H9 (cell line): ENCODE measurements around the gene DHFR2. TPM values are rescaled to one million over a fixed set of nuclear protein-coding genes. Genes with fewer than 3 reads are reported as not detected.
"Not testable (repeated sequence)": the region's sequence is repeated elsewhere in the genome, so short reads cannot be mapped to it uniquely, and the experiment has no call there.

ENCODE experiments used
- DNase-seq: peaks from one replicate; pipeline ENCODE4 v3.0.0-alpha.2; 2017
- H2AFZ ChIP-seq: one replicate; pipeline ENCODE4 v1.6.1; 2013; ENCODE audit warnings: mild to moderate bottlenecking, low read length, control low read depth, moderate library complexity
- H2AK5ac ChIP-seq: 2 replicates; pipeline ENCODE4 v1.6.1; 2013; ENCODE audit warnings: low read length, control low read depth, mixed read lengths; ENCODE audit not compliant: insufficient read length
- H2BK120ac ChIP-seq: one replicate; pipeline ENCODE4 v1.6.1; 2013; ENCODE audit warnings: low read depth, mild to moderate bottlenecking, low read length, control low read depth, inconsistent platforms; ENCODE audit not compliant: poor library complexity, severe bottlenecking
- H2BK12ac ChIP-seq: 2 replicates; pipeline ENCODE4 v1.6.1; 2013; ENCODE audit warnings: low read length, control low read depth, mixed read lengths, low read depth; ENCODE audit not compliant: insufficient read length
- H2BK15ac ChIP-seq: 2 replicates; pipeline ENCODE4 v1.6.1; 2013; ENCODE audit warnings: low read depth, low read length, control low read depth
- H2BK20ac ChIP-seq: one replicate; pipeline ENCODE4 v1.6.1; 2013; ENCODE audit warnings: low read depth, mild to moderate bottlenecking, low read length, control low read depth, inconsistent platforms; ENCODE audit not compliant: poor library complexity, severe bottlenecking
- H2BK5ac ChIP-seq: 2 replicates; pipeline ENCODE4 v1.6.1; 2013; ENCODE audit warnings: low read length, control low read depth, mixed read lengths; ENCODE audit not compliant: insufficient read length
- H3K14ac ChIP-seq: 2 replicates; pipeline ENCODE4 v1.6.1; 2013; ENCODE audit warnings: low read length, control low read depth; ENCODE audit not compliant: insufficient read depth
- H3K18ac ChIP-seq: 2 replicates; pipeline ENCODE4 v1.6.1; 2013; ENCODE audit warnings: low read depth, mild to moderate bottlenecking, mixed read lengths, low read length, control low read depth; ENCODE audit not compliant: insufficient read length
- H3K23ac ChIP-seq: 2 replicates; pipeline ENCODE4 v1.6.1; 2013; ENCODE audit warnings: low read length, control low read depth, mixed read lengths, low read depth; ENCODE audit not compliant: insufficient read length
- H3K23me2 ChIP-seq: 2 replicates; pipeline ENCODE4 v1.6.1; 2013; ENCODE audit warnings: low read depth, mild to moderate bottlenecking, mixed read lengths, low read length, control low read depth; ENCODE audit not compliant: insufficient read length, poor library complexity, severe bottlenecking
- H3K27ac ChIP-seq: 2 replicates; pipeline ENCODE4 v1.5.1; 2013; ENCODE audit warnings: low read length, control low read depth, mixed read lengths, low read depth; ENCODE audit not compliant: insufficient read length
- H3K27me3 ChIP-seq: 2 replicates; pipeline ENCODE4 v1.6.1; 2013; ENCODE audit warnings: low read length, control low read depth, inconsistent platforms; ENCODE audit not compliant: insufficient read depth
- H3K4ac ChIP-seq: 2 replicates; pipeline ENCODE4 v1.6.1; 2013; ENCODE audit warnings: low read depth, mild to moderate bottlenecking, control low read depth, inconsistent platforms, low read length, moderate library complexity
- H3K4me1 ChIP-seq: 2 replicates; pipeline ENCODE4 v1.6.1; 2013; ENCODE audit warnings: low read length, control low read depth, inconsistent platforms; ENCODE audit not compliant: insufficient read depth
- H3K4me2 ChIP-seq: 2 replicates; pipeline ENCODE4 v1.6.1; 2013; ENCODE audit warnings: low read length, control low read depth, mixed read lengths; ENCODE audit not compliant: insufficient read length, insufficient read depth
- H3K56ac ChIP-seq: 2 replicates; pipeline ENCODE4 v1.6.1; 2013; ENCODE audit warnings: low read depth, mild to moderate bottlenecking, mixed read lengths, low read length, control low read depth; ENCODE audit not compliant: insufficient read length
- H3K79me1 ChIP-seq: 2 replicates; pipeline ENCODE4 v1.6.1; 2013; ENCODE audit warnings: low read depth, mild to moderate bottlenecking, moderate library complexity, low read length, control low read depth, inconsistent platforms; ENCODE audit not compliant: insufficient read depth, poor library complexity, severe bottlenecking
- H3K79me2 ChIP-seq: 2 replicates; pipeline ENCODE4 v1.6.1; 2013; ENCODE audit warnings: low read length, control low read depth, inconsistent platforms; ENCODE audit not compliant: insufficient read depth
- H3K9ac ChIP-seq: 2 replicates; pipeline ENCODE4 v1.6.1; 2013; ENCODE audit warnings: low read length, control low read depth, mixed read lengths; ENCODE audit not compliant: insufficient read length; ENCODE audit errors: extremely low read depth
- H3K9me3 ChIP-seq: one replicate; pipeline ENCODE4 v1.6.1; 2013; ENCODE audit warnings: low read depth, low read length, inconsistent platforms; ENCODE audit not compliant: control insufficient read depth
- H3T11ph ChIP-seq: one replicate; pipeline ENCODE4 v1.6.1; 2013; ENCODE audit warnings: mild to moderate bottlenecking, low read length, control low read depth, inconsistent platforms
- H4K20me1 ChIP-seq: one replicate; pipeline ENCODE4 v1.6.1; 2013; ENCODE audit not compliant: control insufficient read depth, insufficient read length, insufficient read depth
- H4K5ac ChIP-seq: 2 replicates; pipeline ENCODE4 v1.6.1; 2013; ENCODE audit warnings: low read depth, mild to moderate bottlenecking, mixed read lengths, low read length, control low read depth; ENCODE audit not compliant: insufficient read length
- H4K8ac ChIP-seq: replicated peaks from 2 replicates; pipeline ENCODE4 v1.6.1; 2013; ENCODE audit warnings: low read length, control low read depth, mixed read lengths, low read depth; ENCODE audit not compliant: insufficient read length
- H4K91ac ChIP-seq: 2 replicates; pipeline ENCODE4 v1.6.1; 2013; ENCODE audit warnings: low read depth, mild to moderate bottlenecking, moderate library complexity, mixed read lengths, low read length, control low read depth; ENCODE audit not compliant: insufficient read length
- H3K27ac Mint-ChIP-seq, 3 experiments: 2 replicates in 2 of 3; 3 replicates in 1 of 3; pipeline ENCODE4 v1.8.0; 2020 to 2021; ENCODE audit warnings: mixed read lengths in 3 of 3, mild to moderate bottlenecking in 1 of 3, moderate library complexity in 1 of 3
- H3K27me3 Mint-ChIP-seq: 2 replicates; pipeline ENCODE4 v1.8.0; 2021; ENCODE audit warnings: low read depth, mild to moderate bottlenecking, moderate library complexity, mixed read lengths
- H3K36me3 Mint-ChIP-seq, 3 experiments: 2 replicates in 2 of 3; 3 replicates in 1 of 3; pipeline ENCODE4 v1.8.0; 2020 to 2021; ENCODE audit warnings: low read depth in 3 of 3, mixed read lengths in 3 of 3; ENCODE audit not compliant: insufficient read depth in 1 of 3
- H3K4me1 Mint-ChIP-seq, 2 experiments: 2 replicates each; pipeline ENCODE4 v1.8.0; 2020; ENCODE audit warnings: mixed read lengths in 2 of 2
- H3K4me3 Mint-ChIP-seq, 2 experiments: 2 replicates in 1 of 2; 3 replicates in 1 of 2; pipeline ENCODE4 v1.8.0; 2020 to 2021; ENCODE audit warnings: mild to moderate bottlenecking in 2 of 2, mixed read lengths in 2 of 2, moderate library complexity in 1 of 2
- H3K9me3 Mint-ChIP-seq, 2 experiments: 2 replicates in 1 of 2; 3 replicates in 1 of 2; pipeline ENCODE4 v1.8.0; 2020; ENCODE audit warnings: mild to moderate bottlenecking in 2 of 2, mixed read lengths in 2 of 2, moderate library complexity in 1 of 2
- total RNA-seq: library from RNA; stranded (reverse); gene quantifications from 2 replicates; pipeline ENCODE4 v1.2.1, GENCODE V29; 2021
- TF ChIP-seq, protein P1 (sequence below): fragments of 200-600 bp; sonication (generic); conservative IDR thresholded peaks from 3 replicates; pipeline ENCODE4 v1.8.0; 2021; ENCODE audit warnings: antibody characterized with exemption, mild to moderate bottlenecking

DHFR2 gene
- total RNA-seq, 1 experiment from 2014 or later = 1.6 TPM

DNA sequence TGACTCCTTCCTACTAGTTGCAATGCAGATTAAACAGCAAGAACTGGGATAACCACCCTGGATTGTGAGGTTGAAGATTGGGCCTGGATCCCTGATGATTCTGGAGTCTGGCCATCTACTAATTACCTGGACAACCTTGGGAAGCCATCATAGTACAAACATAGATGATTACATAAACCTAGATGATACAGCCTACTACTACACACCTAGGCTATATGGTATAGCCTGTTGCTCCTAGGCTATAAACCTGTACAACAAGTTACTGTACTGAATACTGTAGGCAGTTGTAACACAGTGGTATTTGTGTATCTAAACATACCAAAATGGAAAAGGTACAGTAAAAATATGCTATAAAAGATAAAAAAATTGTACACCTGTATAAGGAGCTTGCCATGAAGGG, 48.1 kb upstream of the DHFR2 start:
- DNase-seq = no peak
- H3K9me3 ChIP-seq = no peaks in the 10 kb centered on the region
- no peaks in the 10 kb centered on the region for H3K27me3 ChIP-seq
- Mint-ChIP-seq H3K9me3 (no peaks in the 10 kb centered on the region), H3K27me3 (no peaks in the 10 kb centered on the region), H3K36me3 (peaks cover 0 to 9% (median 3%) of the 10 kb centered on the region in 3 experiments; a peak in 3 of 7 replicates), H3K4me3 (no peak overlapping the region), H3K27ac (no peak overlapping the region), H3K4me1 (peaks cover 4 to 6% of the 10 kb centered on the region in 2 experiments)
- no peak overlapping the region for H3K14ac ChIP-seq
- no peak overlapping the region for H2BK12ac ChIP-seq
- H4K8ac ChIP-seq = no peak overlapping the region
- no peak overlapping the region for H4K91ac ChIP-seq
- H2AFZ ChIP-seq = no peak overlapping the region
- H2BK5ac ChIP-seq = no peak overlapping the region
- no peak overlapping the region for H3K4ac ChIP-seq
- no peaks in the 10 kb centered on the region for H3K23me2 ChIP-seq
- H3K23ac ChIP-seq = no peak overlapping the region
- no peak overlapping the region for H2BK20ac ChIP-seq
- H2AK5ac ChIP-seq = no peak overlapping the region
- H3K9ac ChIP-seq = no peak overlapping the region
- no peak overlapping the region for H3K27ac ChIP-seq
- H4K5ac ChIP-seq = no peak overlapping the region
- H2BK15ac ChIP-seq = no peak overlapping the region
- no peaks in the 10 kb centered on the region for H3K4me1 ChIP-seq
- no peaks in the 10 kb centered on the region for H3K79me2 ChIP-seq
- no peaks in the 10 kb centered on the region for H3K79me1 ChIP-seq
- no peak overlapping the region for H3K56ac ChIP-seq
- H3K4me2 ChIP-seq = no peak overlapping the region
- no peak overlapping the region for H3K18ac ChIP-seq
- H4K20me1 ChIP-seq = no peaks in the 10 kb centered on the region
- H2BK120ac ChIP-seq = no peak overlapping the region
- no peak overlapping the region for H3T11ph ChIP-seq
- TF ChIP-seq, protein P1, sequence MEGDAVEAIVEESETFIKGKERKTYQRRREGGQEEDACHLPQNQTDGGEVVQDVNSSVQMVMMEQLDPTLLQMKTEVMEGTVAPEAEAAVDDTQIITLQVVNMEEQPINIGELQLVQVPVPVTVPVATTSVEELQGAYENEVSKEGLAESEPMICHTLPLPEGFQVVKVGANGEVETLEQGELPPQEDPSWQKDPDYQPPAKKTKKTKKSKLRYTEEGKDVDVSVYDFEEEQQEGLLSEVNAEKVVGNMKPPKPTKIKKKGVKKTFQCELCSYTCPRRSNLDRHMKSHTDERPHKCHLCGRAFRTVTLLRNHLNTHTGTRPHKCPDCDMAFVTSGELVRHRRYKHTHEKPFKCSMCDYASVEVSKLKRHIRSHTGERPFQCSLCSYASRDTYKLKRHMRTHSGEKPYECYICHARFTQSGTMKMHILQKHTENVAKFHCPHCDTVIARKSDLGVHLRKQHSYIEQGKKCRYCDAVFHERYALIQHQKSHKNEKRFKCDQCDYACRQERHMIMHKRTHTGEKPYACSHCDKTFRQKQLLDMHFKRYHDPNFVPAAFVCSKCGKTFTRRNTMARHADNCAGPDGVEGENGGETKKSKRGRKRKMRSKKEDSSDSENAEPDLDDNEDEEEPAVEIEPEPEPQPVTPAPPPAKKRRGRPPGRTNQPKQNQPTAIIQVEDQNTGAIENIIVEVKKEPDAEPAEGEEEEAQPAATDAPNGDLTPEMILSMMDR = no peak

DNA sequence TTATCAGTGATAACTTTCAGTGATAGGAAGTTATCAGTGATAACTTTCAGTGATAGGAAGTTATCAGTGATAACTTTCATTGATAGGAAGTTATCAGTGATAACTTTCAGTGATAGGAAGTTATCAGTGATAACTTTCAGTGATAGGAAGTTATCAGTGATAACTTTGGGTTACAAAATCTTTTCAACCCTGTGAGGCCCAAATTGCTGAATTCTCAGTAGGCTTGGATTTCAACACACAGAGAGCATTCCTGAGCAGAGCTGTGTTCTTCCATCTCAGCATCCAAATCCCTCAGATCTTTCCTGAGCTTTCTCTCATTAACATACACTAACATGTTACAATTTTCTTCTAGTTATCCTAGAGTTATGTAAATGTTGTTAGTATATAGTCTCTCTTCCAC, 47.5 kb upstream of the DHFR2 start:
- not testable (repeated sequence) for H4K20me1 ChIP-seq, H3K4me2 ChIP-seq, DNase-seq, H4K91ac ChIP-seq, H3K4ac ChIP-seq, H3K23ac ChIP-seq, H2BK12ac ChIP-seq, H2BK5ac ChIP-seq, H3K27ac Mint-ChIP-seq, H3T11ph ChIP-seq, H3K14ac ChIP-seq, H2BK120ac ChIP-seq, H4K8ac ChIP-seq, H3K27me3 ChIP-seq, H3K23me2 ChIP-seq, H3K9ac ChIP-seq, H4K5ac ChIP-seq, H2AK5ac ChIP-seq, H2BK20ac ChIP-seq, H2BK15ac ChIP-seq, H3K27me3 Mint-ChIP-seq, H3K4me1 Mint-ChIP-seq, H3K4me3 Mint-ChIP-seq, H3K27ac ChIP-seq, H3K56ac ChIP-seq, H3K4me1 ChIP-seq, H3K79me2 ChIP-seq, H3K9me3 Mint-ChIP-seq, H3K18ac ChIP-seq, H2AFZ ChIP-seq, H3K79me1 ChIP-seq, H3K36me3 Mint-ChIP-seq, H3K9me3 ChIP-seq
